Nephron progenitor cell (in vitro differentiated cells): Measurements from ENCODE around the gene TEX53.

Experiments
- DNase-seq: peaks from one replicate; pipeline ENCODE4 v3.0.0; 2021
- H3K27ac Mint-ChIP-seq: 2 replicates; pipeline ENCODE4 v1.8.0; 2021; ENCODE audit warnings: mild to moderate bottlenecking, moderate library complexity, mixed read lengths
- H3K27me3 Mint-ChIP-seq: 2 replicates; pipeline ENCODE4 v1.8.0; 2021; ENCODE audit warnings: mild to moderate bottlenecking, low read depth, mixed read lengths; ENCODE audit not compliant: poor library complexity
- H3K36me3 Mint-ChIP-seq: 2 replicates; pipeline ENCODE4 v1.8.0; 2021; ENCODE audit warnings: low read depth, mixed read lengths
- H3K4me1 Mint-ChIP-seq: 2 replicates; pipeline ENCODE4 v1.8.0; 2021; ENCODE audit warnings: mixed read lengths
- H3K4me3 Mint-ChIP-seq: 2 replicates; pipeline ENCODE4 v1.8.0; 2021; ENCODE audit warnings: mild to moderate bottlenecking, moderate library complexity, mixed read lengths
- H3K9me3 Mint-ChIP-seq: 2 replicates; pipeline ENCODE4 v1.8.0; 2021; ENCODE audit warnings: mild to moderate bottlenecking, moderate library complexity, mixed read lengths
- TF ChIP-seq, protein P1 (sequence below): fragments of 200-600 bp; sonication (generic); IDR thresholded peaks from 2 replicates; pipeline ENCODE4 v1.5.0; 2021; ENCODE audit warnings: antibody characterized with exemption

The TEX53 gene

DNA sequence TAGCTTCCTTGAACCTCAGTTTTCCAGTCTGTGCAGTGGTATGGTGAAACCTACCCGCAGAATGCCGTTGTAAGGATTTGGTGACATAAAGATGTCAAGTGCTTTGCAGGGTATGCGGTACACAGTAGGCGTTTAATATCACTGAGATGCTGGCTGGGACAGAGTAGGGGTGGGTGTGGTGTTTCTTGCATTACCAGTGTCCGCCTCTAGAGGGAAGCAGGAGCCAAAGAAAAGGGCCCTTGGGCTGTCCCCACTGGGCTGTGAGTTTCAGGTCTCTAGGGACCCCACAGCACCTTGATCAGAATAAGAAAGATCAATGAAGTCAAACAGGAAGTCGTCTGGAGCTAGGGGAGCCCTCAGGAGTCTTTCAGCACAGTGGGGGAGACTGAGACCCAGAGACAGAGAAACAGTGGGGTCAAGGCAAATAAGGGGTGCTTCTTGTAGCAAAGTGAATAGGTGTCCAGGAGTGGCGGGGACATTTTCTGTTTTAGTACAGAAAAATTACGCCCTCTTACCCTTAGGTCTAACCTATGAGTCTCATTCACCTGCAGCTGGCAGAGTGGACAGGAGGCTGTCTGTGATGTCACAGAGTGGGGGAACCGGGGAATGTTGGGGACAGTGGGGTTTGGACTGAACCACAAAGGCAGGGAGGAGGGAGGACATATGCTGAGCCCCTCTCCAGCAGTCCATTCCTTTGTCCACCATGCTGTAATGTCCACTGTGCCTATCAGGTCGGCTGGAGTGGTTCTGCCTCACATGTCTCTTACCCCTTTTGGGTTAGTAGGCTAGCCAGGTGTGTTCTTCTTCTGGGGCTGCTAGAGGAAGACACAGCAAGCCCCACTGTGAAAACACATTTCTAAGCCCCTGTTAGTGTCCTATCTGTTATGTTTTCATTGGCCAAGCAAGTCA, 4.7 kb upstream of the TEX53 start:
- H3K4me1 Mint-ChIP-seq = no peaks in the 10 kb centered on the region

GRCh38 chr9:114656301-114656700, 1.3 kb downstream of the TEX53 start:
- no peak overlapping the region for H3K4me3 Mint-ChIP-seq
- no peak overlapping the region for H3K27ac Mint-ChIP-seq
- peaks cover 11% of the 10 kb centered on the region for H3K27me3 Mint-ChIP-seq
- no peak for DNase-seq
- H3K36me3 Mint-ChIP-seq = no peaks in the 10 kb centered on the region
- H3K4me1 Mint-ChIP-seq = no peaks in the 10 kb centered on the region
- TF ChIP-seq, protein P1, sequence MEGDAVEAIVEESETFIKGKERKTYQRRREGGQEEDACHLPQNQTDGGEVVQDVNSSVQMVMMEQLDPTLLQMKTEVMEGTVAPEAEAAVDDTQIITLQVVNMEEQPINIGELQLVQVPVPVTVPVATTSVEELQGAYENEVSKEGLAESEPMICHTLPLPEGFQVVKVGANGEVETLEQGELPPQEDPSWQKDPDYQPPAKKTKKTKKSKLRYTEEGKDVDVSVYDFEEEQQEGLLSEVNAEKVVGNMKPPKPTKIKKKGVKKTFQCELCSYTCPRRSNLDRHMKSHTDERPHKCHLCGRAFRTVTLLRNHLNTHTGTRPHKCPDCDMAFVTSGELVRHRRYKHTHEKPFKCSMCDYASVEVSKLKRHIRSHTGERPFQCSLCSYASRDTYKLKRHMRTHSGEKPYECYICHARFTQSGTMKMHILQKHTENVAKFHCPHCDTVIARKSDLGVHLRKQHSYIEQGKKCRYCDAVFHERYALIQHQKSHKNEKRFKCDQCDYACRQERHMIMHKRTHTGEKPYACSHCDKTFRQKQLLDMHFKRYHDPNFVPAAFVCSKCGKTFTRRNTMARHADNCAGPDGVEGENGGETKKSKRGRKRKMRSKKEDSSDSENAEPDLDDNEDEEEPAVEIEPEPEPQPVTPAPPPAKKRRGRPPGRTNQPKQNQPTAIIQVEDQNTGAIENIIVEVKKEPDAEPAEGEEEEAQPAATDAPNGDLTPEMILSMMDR = no peak
- peaks cover under 1% of the 10 kb centered on the region for H3K9me3 Mint-ChIP-seq

More for the DNA sequence above, 4.7 kb upstream of the TEX53 start:
- TF ChIP-seq, protein P1 = peak; percentile 80
- H3K27ac Mint-ChIP-seq = no peak overlapping the region
- no peaks in the 10 kb centered on the region for H3K36me3 Mint-ChIP-seq
- peaks cover 14% of the 10 kb centered on the region for H3K27me3 Mint-ChIP-seq
- no peaks in the 10 kb centered on the region for H3K9me3 Mint-ChIP-seq
- no peak overlapping the region for H3K4me3 Mint-ChIP-seq
- DNase-seq = peak; percentile 76

DNA sequence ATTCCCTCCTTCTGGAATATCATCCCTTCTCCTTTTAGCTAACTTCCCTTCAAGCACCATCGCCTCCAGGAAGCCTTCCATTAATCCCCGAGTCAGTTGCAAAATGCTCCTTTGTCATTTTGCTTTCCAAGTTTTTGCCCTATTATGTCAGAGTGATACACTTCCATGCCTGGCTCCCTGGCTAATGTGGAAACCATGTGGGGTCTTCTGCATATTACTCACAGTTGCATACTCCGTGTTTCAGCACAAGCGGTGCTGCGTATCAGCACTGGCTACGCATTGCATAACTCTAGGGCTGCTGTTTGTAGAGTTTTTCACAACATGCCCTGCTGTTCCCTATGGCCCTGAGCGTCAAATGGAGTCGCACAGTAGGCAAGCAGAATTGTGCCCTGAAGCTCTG, 1.9 kb downstream of the TEX53 start:
- no peak for DNase-seq
- Mint-ChIP-seq H3K27me3 (peaks cover 10% of the 10 kb centered on the region), H3K9me3 (peaks cover 4% of the 10 kb centered on the region), H3K4me1 (no peaks in the 10 kb centered on the region), H3K4me3 (no peak overlapping the region), H3K36me3 (peaks cover under 1% of the 10 kb centered on the region), H3K27ac (no peak overlapping the region)
- TF ChIP-seq, protein P1 = no peak

- Mint-ChIP-seq H3K4me3 (no peak overlapping the region), H3K27me3 (peaks cover 3% of the 10 kb centered on the region), H3K4me1 (no peaks in the 10 kb centered on the region), H3K9me3 (peaks cover 22% of the 10 kb centered on the region), H3K36me3 (peaks cover 5% of the 10 kb centered on the region), H3K27ac (no peak overlapping the region)
- TF ChIP-seq, protein P1 = peak; percentile 94
- peak; percentile 86 for DNase-seq
These were observed 3.9 kb downstream of the TEX53 start for GRCh38 chr9:114653556-114654159.

- Mint-ChIP-seq H3K27ac (no peak overlapping the region), H3K4me3 (no peak overlapping the region), H3K27me3 (peaks cover 3% of the 10 kb centered on the region), H3K36me3 (peaks cover 5% of the 10 kb centered on the region), H3K9me3 (peaks cover 26% of the 10 kb centered on the region), H3K4me1 (no peaks in the 10 kb centered on the region)
- DNase-seq = no peak
- TF ChIP-seq, protein P1 = no peak
These were observed 4.6 kb downstream of the TEX53 start for GRCh38 chr9:114652776-114653555.
